ENCODE data around the gene BMS1.
"Not testable (repeated sequence)": the region's sequence is repeated elsewhere in the genome, so short reads cannot be mapped to it uniquely, and the experiment has no call there.

BMS1 gene

DNA sequence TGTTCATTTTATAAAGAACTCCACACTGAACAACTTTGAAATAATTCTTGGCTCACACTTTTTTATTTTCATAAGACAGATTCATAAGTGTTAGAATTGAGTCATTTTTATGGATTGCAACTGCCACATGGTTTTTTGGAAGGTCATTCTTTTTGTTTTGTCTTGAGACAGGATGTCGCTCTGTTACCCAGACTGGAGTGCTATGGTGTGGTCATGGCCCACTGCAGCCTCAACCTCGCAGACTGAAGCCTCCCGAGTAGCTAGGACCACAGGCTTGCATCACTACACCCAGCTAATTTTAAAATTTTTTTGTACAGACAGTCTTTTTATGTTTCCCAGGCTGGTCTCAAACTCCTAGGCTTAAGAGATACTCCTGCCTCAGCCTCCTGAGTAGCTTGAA lies 20.3 kb downstream of the BMS1 start:
- no peak for FAIRE-seq

- no peak for FAIRE-seq
Observed at GRCh38 chr10:42809676-42810075, 27.1 kb downstream of the BMS1 start.

DNA sequence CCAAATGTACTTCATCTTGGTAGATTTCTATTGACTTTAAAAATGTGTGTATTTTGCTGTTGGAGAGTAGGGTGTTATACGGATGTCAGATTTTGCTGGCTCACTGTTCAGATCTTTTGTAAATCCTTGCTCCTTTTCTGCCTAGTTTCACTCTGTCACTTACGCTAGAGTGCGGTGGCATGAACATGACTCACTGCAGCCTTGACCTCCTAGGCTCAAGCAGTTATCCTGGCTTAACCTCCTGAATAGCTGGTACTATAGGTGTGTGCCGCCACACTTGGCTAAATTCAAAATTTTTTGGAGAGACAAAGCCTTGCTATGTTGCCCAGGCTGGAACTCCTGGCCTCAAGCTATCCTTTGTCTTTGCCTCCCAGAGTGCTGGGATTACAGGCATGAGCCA lies 29.4 kb downstream of the BMS1 start:
- FAIRE-seq: no peak

DNA sequence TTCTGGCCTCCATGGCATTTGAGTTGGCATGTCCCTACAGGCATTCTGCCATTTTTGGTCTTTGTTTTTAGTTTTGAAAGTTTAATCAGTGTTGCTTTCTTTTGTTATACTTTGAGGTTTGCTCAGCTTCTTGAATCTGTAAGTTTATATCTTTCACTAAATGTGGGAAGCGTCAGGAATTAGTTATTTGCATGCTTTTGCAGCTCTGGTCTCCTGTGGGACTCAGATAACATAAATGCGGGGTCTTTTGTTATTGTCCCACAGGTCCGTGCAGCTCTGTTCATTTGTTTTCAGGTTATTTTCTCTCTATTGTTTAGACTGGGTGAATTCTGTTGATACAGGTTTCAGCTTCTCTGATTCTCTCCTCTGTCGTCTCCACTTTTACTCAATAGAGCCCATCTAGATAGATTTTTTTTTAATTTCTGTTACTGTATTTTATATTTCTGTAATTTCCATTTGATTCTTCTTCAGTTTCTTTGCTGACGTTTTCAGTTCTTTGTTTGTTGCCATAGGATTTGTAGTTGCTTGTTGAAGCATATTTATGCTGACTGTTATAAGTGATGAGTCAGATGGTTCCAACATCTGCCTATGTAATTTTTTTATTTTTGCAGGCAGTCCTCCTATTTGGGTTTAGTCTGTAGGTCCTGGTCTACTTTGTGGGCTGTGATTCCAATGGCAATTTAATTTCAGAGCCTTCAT lies 31.5 kb downstream of the BMS1 start:
- FAIRE-seq: not testable (repeated sequence)

DNA sequence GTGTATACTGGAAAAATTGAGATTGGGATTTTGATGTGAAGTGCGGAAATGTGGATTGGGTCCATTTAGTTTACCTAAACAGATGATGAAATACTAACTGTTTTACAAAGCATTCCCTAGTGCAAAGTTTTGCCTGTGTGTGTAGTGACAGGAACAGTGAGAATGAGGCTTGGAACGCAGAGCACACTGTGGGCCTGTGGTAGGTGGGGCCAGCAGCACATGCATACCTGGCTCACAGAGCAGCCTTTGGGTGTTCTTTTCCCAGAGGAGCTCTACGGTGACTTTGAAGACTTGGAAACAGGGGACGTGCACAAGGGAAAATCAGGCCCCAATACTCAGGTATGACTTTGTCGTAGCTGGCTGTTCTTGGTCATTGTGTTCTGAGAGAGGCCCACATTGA lies 33.7 kb downstream of the BMS1 start:
- FAIRE-seq: not testable (repeated sequence)

DNA sequence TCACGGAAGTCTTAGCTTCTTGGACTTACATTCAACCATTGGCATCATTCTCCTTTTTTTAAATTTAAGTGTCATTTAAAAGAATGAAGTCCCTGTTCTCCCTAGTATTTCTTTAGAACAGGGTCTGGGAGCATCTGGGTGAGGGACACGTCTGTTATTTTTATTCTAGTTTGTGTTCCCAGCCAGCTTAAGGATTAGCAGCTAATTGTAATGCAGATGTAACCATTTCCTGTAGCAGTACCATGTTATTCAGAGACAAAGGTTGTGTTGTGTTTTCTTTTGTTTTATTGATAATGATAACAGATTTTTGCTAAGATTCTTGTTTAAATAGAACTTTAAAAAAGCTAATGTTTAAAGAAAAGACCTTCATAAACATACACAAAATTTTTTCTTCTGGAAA lies 34.3 kb downstream of the BMS1 start:
- no peak for FAIRE-seq

GRCh38 chr10:42817417-42817816 lies 34.8 kb downstream of the BMS1 start:
- not testable (repeated sequence) for FAIRE-seq

DNA sequence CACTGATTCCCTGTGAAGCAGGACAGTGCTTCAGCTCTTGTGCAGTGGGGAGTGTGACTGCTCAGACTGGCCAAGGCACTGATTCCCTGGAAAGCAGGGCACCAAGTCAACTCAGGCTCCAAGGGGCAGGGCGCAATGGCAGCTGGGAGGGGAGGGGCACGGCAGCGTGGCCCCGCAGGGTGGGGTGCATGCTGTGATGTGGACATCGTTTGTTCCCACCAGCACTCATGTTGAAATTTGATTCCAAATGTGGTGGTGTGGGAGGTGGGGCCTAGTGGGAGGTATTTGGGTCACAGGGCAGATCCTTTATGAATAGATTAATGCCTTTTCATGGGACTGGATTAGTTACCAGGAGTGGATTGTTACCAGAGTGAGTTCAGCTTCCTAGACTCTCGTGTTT lies 44.2 kb downstream of the BMS1 start:
- FAIRE-seq: not testable (repeated sequence)

- FAIRE-seq: no peak
Observed at GRCh38 chr10:42827201-42827600, 44.6 kb downstream of the BMS1 start.

- not testable (repeated sequence) for FAIRE-seq
Observed at GRCh38 chr10:42828391-42828790, 45.8 kb downstream of the BMS1 start.

DNA sequence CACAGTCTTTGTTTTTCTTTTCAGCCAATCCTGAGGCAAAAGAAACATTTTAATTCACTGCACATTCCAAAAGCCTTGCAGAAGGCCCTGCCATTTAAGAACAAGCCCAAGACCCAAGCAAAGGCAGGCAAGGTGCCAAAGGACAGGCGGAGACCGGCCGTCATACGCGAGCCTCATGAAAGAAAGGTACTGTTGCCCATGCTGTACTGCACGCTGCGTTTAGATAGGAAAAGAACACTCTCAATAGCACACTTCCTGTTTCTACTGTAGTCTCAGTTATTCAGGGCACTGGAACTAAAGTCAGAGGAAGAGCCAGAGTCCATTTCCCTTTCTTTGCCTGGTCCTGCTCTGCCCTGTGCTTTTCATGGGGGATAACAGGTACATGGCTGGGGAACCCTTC lies 47.6 kb downstream of the BMS1 start:
- no peak for FAIRE-seq

DNA sequence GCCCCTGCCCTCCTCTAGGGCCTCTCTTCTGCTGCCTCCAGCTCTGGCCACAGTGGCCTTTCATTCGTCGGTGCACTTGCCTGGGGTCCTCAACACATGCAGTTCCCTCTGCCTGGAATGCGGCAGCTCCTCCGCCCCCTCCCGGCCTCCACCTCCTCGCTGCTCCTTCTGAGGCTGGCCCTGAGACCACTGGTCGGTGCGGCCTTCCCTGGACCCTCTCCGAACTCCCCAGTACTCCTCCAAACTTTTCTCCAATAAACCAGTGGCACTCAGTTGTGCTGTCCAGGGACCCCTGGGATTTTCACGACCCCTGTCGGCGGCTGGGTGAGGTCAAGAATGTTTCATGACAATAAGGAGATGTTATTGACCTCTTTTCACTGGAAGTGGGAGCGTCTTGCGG lies 53.5 kb downstream of the BMS1 start:
- FAIRE-seq: no peak

GRCh38 chr10:42836771-42837468 lies 54.3 kb downstream of the BMS1 start:
- no peak for FAIRE-seq

DNA sequence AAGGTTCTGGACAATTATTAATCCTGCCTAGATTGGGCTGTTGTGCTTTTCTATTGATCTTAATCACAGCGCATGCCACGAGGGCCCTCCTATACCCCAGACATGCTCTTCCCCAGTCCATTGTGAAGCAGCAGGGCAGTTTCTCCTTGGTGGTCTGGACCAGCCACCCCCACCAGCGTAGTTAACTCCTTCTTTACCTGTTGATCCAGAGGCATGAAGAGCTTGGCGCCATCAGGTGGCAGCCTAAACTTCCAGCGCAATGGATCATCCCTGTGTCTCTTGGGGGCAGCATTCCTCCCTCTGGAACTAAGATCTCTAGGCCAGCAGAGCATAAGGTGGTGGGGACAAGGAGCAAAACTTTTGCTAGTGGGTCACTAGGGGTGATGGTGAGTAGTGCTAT lies 62.2 kb downstream of the BMS1 start:
- not testable (repeated sequence) for FAIRE-seq

- FAIRE-seq: not testable (repeated sequence)
Observed at GRCh38 chr10:42847261-42847660, 64.7 kb downstream of the BMS1 start.

DNA sequence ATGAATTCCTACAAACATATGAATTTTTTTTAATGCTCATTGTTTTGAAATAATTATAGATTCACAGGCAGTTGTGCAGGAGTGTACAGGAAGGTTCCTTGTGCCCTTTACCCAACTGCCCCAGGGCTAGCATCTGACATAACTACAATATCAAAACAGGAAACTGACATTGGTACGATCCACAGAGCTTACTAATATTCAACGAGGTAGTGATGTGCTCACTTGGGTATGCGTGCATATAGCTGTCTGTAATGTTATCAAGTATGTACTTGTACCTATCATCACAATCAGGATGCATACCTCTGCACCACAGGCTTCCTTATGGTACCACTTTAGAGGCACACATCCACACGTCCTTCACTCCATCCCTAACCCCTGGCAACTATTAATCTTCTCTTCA lies 68.3 kb downstream of the BMS1 start:
- FAIRE-seq: no peak

DNA sequence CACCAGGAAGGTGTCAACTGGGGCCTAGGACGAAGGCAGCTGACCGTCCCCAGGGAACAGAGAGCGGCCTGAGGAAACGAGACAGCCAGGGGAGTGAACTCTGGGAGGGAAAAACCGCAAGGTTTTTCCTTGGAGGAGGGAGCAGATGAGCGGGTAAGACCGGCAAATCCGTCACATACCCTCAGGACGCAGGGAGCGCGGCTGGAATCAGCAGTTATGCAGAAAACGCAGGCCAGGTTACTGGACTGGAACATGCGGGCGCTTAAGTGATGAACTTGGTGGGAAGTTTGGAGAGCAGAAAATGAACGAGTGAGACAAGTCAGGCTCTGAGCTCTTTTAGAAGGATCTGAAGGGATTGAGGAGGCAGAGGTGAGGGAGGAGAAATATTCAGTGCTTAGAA lies 76.7 kb downstream of the BMS1 start:
- FAIRE-seq: no peak

- FAIRE-seq: not testable (repeated sequence)
Observed at GRCh38 chr10:42860016-42860415, 77.4 kb downstream of the BMS1 start.

- FAIRE-seq: not testable (repeated sequence)
Observed at GRCh38 chr10:42862801-42863200, 80.2 kb downstream of the BMS1 start.

GRCh38 chr10:42864575-42864974 lies 82.0 kb downstream of the BMS1 start:
- no peak for FAIRE-seq

DNA sequence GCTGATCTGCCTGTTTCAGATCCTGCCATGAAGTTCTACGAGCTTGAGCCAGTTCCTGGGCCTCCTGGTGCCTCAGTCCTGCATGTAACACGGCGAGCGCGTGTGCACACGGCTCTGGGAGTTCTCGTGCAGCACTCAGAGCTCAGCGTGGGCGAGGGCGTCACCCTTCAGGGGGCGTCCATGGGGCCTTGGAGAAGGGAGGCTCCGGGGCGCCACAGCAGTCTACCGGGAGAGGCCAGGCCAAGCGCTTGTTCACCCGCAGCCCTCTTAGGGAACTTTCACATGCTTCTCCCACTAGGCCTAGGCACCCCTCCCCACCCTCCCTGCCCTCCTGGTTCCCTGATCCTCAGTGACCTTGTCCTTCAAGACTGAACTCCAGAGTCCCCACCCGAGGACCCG lies 83.1 kb downstream of the BMS1 start:
- no peak for FAIRE-seq

DNA sequence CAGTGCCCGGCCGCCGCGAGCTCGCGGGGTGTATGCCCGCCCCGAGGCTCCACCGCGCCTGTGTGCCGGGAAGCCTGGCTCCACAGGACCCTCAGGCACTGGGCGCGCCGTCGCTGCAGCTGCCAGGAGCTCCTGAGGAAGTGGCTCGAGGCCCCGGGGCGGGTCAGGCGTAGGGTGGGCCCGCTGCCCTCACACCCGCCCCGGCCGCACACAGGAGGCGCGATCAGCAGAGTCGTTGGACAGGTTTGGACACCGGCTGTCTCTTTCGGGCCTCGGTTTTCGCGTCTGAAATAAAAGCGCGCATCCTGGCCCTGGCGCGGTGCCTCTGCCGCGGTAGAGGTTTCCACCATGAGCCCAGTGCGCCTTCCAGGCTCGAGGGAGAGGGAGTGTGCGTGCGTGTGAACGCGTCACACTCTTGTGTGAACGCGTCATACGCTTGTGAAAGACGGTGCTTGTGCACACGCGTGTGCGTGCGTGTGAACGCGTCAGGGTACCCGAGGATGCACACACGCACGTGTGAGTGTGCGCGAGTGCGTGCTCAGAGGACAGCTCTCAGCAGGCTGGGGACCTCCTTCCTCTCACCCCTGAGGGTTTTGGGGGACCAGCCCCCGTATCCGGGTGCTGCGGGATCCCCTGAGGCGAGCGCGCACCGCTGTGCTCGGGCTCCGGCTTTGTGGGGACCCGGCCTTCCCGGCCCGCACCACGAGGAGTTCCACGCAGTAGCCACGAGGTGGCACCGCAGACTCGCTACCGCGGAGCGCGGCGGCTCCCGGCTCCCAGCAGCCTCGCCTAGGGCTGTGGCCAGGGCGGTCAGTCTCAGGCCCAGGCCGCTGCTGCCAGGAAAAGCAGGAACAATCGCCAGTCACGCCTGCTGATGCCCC lies 83.8 kb downstream of the BMS1 start:
- FAIRE-seq: no peak

- FAIRE-seq: no peak
Observed at GRCh38 chr10:42867571-42867970, 85.0 kb downstream of the BMS1 start.

DNA sequence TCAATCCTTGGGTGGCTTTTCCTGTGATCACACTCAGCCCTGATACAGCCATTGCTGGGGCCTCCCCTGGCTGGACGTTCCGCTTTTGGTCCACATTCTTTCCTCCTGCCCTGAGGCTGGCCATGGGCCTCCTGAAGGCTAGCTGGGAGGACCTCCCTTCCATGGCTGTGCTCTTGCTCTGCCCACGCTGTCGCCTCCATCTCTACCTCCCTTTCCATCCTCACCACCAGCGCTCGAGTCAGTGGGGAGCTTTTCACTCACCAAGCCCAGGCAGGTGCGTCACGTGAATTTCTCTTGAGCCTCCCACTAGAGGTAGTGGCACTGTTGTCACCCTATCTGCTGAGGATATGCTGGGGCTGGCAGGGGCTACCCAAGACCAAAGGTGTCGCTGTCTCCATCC lies 85.9 kb downstream of the BMS1 start:
- no peak for FAIRE-seq
